ENCODE measurements around the gene GP1BB. TPM values are rescaled to one million over a fixed set of nuclear protein-coding genes. Genes with fewer than 3 reads are reported as not detected.

Gene GP1BB
- total RNA-seq, 1 experiment from 2014 or later, result 4.3 TPM

DNA sequence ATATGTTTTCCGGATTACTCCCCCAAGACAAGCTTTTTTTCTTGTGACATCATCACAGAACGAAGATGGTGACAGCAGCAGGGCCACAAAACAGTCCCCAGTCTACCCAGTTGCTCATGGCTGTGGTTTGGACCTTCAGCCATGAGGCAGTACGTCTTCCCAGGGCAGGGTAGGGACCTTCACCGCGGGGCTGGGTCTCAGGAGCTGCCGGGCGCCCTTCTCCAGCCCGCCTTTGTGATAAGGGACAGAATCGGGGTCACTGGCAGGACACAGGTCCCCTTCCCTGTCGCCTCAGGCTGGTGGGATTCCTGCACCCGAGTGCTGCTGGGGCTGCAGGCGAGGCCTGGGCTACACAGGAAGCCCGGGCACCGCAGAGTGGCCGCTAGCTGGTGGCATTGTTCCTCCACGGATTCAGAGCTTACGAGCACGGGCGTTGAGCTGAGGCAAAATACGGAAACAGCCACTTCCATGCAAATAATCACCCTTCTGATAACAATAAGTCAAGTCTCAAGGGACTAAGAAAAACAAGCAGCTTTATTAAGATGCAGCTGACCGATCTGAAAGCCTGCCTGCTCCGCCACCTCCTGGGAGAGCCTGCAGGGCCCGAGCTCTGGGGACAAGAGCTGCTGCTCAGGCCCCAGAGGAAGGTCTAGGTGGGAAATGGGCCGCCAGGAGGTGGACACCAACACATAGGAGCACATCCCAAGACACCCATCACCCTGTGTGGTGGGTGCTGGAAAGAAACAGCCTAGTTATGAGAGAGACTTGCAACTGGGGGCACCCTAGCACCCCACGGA lies 49.5 kb downstream of the GP1BB start:
- ChIA-PET POLR2A (no interaction called here), CTCF (interaction anchor here (1.0 to 2.3 kb wide), 6 partner anchors 19 to 175 kb away, joined by 3 to 12 read pairs (median 6); no protein-coding TSS in a partner anchor)
- no peak overlapping the region for H3K27ac Mint-ChIP-seq
- DNase-seq (ENCODE audit: low spot score) (peak; percentile 7), ATAC-seq (no peak)
- no peaks in the 10 kb centered on the region for H3K36me3 Mint-ChIP-seq
- H3K4me3 Mint-ChIP-seq, result no peak overlapping the region
- H3K9me3 Mint-ChIP-seq, result no peaks in the 10 kb centered on the region
- H3K4me1 Mint-ChIP-seq, result peaks cover 4% of the 10 kb centered on the region; the same call in 1 of the 2 replicates
- no peak for TF ChIP-seq JUN (CRISPR knock-in tag; IDR thresholded peaks at IDR 0.05)
- TF ChIP-seq ATF3 (CRISPR knock-in tag; conservative IDR thresholded peaks at IDR 0.05), result no peak
- no peak for TF ChIP-seq ZNF121 (CRISPR knock-in tag; IDR thresholded peaks at IDR 0.05)
- TF ChIP-seq ZNF317 (CRISPR knock-in tag; IDR thresholded peaks at IDR 0.05; ENCODE audit: borderline replicate concordance, low read depth), result no peak
- TF ChIP-seq NR2C2 (CRISPR knock-in tag; IDR thresholded peaks at IDR 0.05), result no peak
- no peak for TF ChIP-seq ZNF671 (CRISPR knock-in tag; IDR thresholded peaks at IDR 0.05)
- TF ChIP-seq ZBTB43 (CRISPR knock-in tag; IDR thresholded peaks at IDR 0.05), result no peak
- TF ChIP-seq PRRX2 (CRISPR knock-in tag; IDR thresholded peaks at IDR 0.05), result no peak
- TF ChIP-seq PRDM15 (CRISPR knock-in tag; IDR thresholded peaks at IDR 0.05), result no peak
- TF ChIP-seq, protein P1, sequence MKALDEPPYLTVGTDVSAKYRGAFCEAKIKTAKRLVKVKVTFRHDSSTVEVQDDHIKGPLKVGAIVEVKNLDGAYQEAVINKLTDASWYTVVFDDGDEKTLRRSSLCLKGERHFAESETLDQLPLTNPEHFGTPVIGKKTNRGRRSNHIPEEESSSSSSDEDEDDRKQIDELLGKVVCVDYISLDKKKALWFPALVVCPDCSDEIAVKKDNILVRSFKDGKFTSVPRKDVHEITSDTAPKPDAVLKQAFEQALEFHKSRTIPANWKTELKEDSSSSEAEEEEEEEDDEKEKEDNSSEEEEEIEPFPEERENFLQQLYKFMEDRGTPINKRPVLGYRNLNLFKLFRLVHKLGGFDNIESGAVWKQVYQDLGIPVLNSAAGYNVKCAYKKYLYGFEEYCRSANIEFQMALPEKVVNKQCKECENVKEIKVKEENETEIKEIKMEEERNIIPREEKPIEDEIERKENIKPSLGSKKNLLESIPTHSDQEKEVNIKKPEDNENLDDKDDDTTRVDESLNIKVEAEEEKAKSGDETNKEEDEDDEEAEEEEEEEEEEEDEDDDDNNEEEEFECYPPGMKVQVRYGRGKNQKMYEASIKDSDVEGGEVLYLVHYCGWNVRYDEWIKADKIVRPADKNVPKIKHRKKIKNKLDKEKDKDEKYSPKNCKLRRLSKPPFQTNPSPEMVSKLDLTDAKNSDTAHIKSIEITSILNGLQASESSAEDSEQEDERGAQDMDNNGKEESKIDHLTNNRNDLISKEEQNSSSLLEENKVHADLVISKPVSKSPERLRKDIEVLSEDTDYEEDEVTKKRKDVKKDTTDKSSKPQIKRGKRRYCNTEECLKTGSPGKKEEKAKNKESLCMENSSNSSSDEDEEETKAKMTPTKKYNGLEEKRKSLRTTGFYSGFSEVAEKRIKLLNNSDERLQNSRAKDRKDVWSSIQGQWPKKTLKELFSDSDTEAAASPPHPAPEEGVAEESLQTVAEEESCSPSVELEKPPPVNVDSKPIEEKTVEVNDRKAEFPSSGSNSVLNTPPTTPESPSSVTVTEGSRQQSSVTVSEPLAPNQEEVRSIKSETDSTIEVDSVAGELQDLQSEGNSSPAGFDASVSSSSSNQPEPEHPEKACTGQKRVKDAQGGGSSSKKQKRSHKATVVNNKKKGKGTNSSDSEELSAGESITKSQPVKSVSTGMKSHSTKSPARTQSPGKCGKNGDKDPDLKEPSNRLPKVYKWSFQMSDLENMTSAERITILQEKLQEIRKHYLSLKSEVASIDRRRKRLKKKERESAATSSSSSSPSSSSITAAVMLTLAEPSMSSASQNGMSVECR (CRISPR knock-in tag; IDR thresholded peaks at IDR 0.05; ENCODE audit: borderline replicate concordance), result no peak
- no peak for TF ChIP-seq CREM (CRISPR knock-in tag; IDR thresholded peaks at IDR 0.05)
- TF ChIP-seq, protein P2, sequence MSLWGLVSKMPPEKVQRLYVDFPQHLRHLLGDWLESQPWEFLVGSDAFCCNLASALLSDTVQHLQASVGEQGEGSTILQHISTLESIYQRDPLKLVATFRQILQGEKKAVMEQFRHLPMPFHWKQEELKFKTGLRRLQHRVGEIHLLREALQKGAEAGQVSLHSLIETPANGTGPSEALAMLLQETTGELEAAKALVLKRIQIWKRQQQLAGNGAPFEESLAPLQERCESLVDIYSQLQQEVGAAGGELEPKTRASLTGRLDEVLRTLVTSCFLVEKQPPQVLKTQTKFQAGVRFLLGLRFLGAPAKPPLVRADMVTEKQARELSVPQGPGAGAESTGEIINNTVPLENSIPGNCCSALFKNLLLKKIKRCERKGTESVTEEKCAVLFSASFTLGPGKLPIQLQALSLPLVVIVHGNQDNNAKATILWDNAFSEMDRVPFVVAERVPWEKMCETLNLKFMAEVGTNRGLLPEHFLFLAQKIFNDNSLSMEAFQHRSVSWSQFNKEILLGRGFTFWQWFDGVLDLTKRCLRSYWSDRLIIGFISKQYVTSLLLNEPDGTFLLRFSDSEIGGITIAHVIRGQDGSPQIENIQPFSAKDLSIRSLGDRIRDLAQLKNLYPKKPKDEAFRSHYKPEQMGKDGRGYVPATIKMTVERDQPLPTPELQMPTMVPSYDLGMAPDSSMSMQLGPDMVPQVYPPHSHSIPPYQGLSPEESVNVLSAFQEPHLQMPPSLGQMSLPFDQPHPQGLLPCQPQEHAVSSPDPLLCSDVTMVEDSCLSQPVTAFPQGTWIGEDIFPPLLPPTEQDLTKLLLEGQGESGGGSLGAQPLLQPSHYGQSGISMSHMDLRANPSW (CRISPR knock-in tag; conservative IDR thresholded peaks at IDR 0.05; ENCODE audit: low read depth), result no peak
- no peak for TF ChIP-seq SMAD3 (CRISPR knock-in tag; IDR thresholded peaks at IDR 0.05; ENCODE audit: borderline replicate concordance)
- no peak for TF ChIP-seq MYBL2 (CRISPR knock-in tag; IDR thresholded peaks at IDR 0.05)
- no peak for TF ChIP-seq EMX1 (CRISPR knock-in tag; IDR thresholded peaks at IDR 0.05)
- H3K27me3 Mint-ChIP-seq (ENCODE audit: low read depth), result peaks cover 53% of the 10 kb centered on the region

Data from WTC11 (cell line).